Measurements from ENCODE around the gene LIPK. TPM values are rescaled to one million over a fixed set of nuclear protein-coding genes. Genes with fewer than 3 reads are reported as not detected.

Gene LIPK
- total and polyA plus RNA-seq, 2 of the 13 experiments (the other 11 are each of a cell fraction or from before 2014, with no cell fraction given), result not detected

GRCh38 chr10:88769384-88769783 lies 63.3 kb downstream of the LIPK start:
- H2AFZ ChIP-seq (ENCODE audit: low read length), result no peak overlapping the region
- in situ Hi-C loops (cut with HindIII; ENCODE audit: extremely low pct_ligation_motif_present, low pct_unique_long_range_greater_than_20kb) (no loop called here), intact Hi-C loops (cut with micrococcal nuclease; ENCODE audit: unreplicated experiment) (no loop called here)
- no peaks in the 10 kb centered on the region for H4K20me1 ChIP-seq (ENCODE audit: insufficient read depth, low read length)
- no peaks in the 10 kb centered on the region for H3K27me3 ChIP-seq (ENCODE audit: control insufficient read depth in 1 of 2, insufficient read depth in 2 of 2, low read length in 2 of 2)
- POLR2A ChIA-PET, result no interaction called here
- ATAC-seq (no peak), DNase-seq (ENCODE audit: low spot score) (no peak), FAIRE-seq (no peak)
- no peaks in the 10 kb centered on the region for H3K79me2 ChIP-seq (ENCODE audit: insufficient read depth, low read length)
- WGBS (ENCODE audit: low lambda C conversion rate), result 2% methylated on average over 1 of the region's 1 CpG
- BruUV-seq (replicated peaks), result no TSS peak
- TF ChIP-seq ATF7 (IDR thresholded peaks at IDR 0.05) (no peak), ATF7 (CRISPR knock-in tag; IDR thresholded peaks at IDR 0.05) (no peak), GATA4 (IDR thresholded peaks at IDR 0.05; ENCODE audit: borderline replicate concordance, low read depth) (no peak), RNF2 (conservative IDR thresholded peaks at IDR 0.05; ENCODE audit: low read depth) (no peak)
- TF ChIP-seq, protein P1, sequence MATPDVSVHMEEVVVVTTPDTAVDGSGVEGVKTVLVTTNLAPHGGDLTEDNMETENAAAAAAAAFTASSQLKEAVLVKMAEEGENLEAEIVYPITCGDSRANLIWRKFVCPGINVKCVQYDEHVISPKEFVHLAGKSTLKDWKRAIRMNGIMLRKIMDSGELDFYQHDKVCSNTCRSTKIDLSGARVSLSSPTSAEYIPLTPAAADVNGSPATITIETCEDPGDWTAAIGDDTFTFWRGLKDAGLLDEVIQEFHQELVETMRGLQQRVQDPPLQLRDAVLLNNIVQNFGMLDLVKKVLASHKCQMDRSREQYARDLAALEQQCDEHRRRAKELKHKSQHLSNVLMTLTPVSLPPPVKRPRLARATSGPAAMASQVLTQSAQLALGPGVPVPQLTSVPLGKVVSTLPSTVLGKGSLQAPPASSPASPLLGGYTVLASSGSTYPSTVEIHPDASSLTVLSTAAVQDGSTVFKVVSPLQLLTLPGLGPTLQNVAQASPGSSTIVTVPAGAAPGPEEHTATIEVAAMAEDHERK (CRISPR knock-in tag; IDR thresholded peaks at IDR 0.05; ENCODE audit: low read depth), result no peak
- TF ChIP-seq, protein P2, sequence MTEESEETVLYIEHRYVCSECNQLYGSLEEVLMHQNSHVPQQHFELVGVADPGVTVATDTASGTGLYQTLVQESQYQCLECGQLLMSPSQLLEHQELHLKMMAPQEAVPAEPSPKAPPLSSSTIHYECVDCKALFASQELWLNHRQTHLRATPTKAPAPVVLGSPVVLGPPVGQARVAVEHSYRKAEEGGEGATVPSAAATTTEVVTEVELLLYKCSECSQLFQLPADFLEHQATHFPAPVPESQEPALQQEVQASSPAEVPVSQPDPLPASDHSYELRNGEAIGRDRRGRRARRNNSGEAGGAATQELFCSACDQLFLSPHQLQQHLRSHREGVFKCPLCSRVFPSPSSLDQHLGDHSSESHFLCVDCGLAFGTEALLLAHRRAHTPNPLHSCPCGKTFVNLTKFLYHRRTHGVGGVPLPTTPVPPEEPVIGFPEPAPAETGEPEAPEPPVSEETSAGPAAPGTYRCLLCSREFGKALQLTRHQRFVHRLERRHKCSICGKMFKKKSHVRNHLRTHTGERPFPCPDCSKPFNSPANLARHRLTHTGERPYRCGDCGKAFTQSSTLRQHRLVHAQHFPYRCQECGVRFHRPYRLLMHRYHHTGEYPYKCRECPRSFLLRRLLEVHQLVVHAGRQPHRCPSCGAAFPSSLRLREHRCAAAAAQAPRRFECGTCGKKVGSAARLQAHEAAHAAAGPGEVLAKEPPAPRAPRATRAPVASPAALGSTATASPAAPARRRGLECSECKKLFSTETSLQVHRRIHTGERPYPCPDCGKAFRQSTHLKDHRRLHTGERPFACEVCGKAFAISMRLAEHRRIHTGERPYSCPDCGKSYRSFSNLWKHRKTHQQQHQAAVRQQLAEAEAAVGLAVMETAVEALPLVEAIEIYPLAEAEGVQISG (CRISPR knock-in tag; IDR thresholded peaks at IDR 0.05), result no peak
- H3K9ac ChIP-seq (ENCODE audit: insufficient read depth, low read depth, low read length), result no peak overlapping the region
- H3K4me3 ChIP-seq (replicated peaks in 1 of 3; ENCODE audit: insufficient read depth in 1 of 3, low read depth in 2 of 3, low read length in 3 of 3), result no peak overlapping the region
- no peak overlapping the region for H3K27ac ChIP-seq (ENCODE audit: extremely low read length, insufficient read depth, low read length)
- no peak overlapping the region for H3K4me2 ChIP-seq (ENCODE audit: low read depth, low read length)
- no peaks in the 10 kb centered on the region for H3K9me3 ChIP-seq (ENCODE audit: low read length)
- no peaks in the 10 kb centered on the region for H3K36me3 ChIP-seq (replicated peaks in 1 of 2; ENCODE audit: control insufficient read depth in 1 of 2, insufficient read depth in 2 of 2, low read length in 2 of 2)
- H3K4me1 ChIP-seq (ENCODE audit: insufficient read depth, low read length), result no peaks in the 10 kb centered on the region
- CTCF ChIA-PET (ENCODE audit: low intra/inter-chr PET ratio, low total read pairs), result no interaction called here

Measured in HepG2 (cell line).